GM12873 (cell line): ENCODE results near the gene ZNF782.

ENCODE experiments used
- TF ChIP-seq, protein P1 (sequence below): IDR thresholded peaks from 2 replicates; pipeline ENCODE4 v1.5.1; 2012; ENCODE audit warnings: low read depth, mild to moderate bottlenecking, moderate library complexity, low read length, control low read depth; ENCODE audit not compliant: insufficient read depth; ENCODE audit errors: missing control alignments

ZNF782 gene

GRCh38 chr9:96875461-96876142 lies 21.3 kb upstream of the ZNF782 start:
- TF ChIP-seq, protein P1, sequence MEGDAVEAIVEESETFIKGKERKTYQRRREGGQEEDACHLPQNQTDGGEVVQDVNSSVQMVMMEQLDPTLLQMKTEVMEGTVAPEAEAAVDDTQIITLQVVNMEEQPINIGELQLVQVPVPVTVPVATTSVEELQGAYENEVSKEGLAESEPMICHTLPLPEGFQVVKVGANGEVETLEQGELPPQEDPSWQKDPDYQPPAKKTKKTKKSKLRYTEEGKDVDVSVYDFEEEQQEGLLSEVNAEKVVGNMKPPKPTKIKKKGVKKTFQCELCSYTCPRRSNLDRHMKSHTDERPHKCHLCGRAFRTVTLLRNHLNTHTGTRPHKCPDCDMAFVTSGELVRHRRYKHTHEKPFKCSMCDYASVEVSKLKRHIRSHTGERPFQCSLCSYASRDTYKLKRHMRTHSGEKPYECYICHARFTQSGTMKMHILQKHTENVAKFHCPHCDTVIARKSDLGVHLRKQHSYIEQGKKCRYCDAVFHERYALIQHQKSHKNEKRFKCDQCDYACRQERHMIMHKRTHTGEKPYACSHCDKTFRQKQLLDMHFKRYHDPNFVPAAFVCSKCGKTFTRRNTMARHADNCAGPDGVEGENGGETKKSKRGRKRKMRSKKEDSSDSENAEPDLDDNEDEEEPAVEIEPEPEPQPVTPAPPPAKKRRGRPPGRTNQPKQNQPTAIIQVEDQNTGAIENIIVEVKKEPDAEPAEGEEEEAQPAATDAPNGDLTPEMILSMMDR: peak; percentile 44

GRCh38 chr9:96874947-96875460 lies 20.7 kb upstream of the ZNF782 start:
- TF ChIP-seq, protein P1: no peak

DNA sequence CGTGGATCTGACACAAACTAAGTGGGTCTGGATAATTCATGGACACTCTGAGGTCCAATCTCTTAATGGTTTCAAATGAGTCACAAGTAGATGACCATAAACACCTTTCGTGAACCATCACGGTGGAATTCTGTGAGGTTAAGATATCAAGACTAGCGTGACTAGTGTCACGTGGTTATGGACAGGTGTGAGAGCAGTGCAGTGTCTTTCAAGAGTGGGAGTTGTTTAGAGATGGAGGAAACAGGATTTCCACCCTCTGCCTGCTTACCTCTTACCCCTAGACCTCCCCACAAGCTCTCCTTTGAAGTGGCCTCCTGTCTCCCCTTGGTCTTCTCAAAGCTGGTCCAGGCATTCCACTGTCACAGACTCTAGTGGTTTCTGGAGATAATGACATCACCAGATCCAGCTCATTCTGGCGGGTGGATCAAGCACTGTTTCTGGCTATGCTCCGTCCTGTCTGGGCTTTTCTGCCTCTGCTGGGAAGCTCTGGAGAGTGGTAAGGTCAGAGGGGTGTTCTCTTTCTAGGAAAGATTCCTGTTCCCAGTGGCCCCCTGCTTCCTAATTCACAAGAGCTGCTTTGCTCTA lies 20.0 kb upstream of the ZNF782 start:
- TF ChIP-seq, protein P1: no peak

GRCh38 chr9:96871176-96871575 lies 16.9 kb upstream of the ZNF782 start:
- TF ChIP-seq, protein P1: no peak

- TF ChIP-seq, protein P1: no peak
Observed at GRCh38 chr9:96868709-96869108, 14.4 kb upstream of the ZNF782 start.

GRCh38 chr9:96867079-96867804 lies 12.9 kb upstream of the ZNF782 start:
- TF ChIP-seq, protein P1: no peak
